Esophagus squamous epithelium (tissue), 5 donors: ENCODE results near the gene FOXK2. TPM values are rescaled to one million over a fixed set of nuclear protein-coding genes. Genes with fewer than 3 reads are reported as not detected.
"Not testable (repeated sequence)": the region's sequence is repeated elsewhere in the genome, so short reads cannot be mapped to it uniquely, and the experiment has no call there.

Source experiments
- DNase-seq: peaks from one replicate; lab custom pipeline; 2025; lab: John Stamatoyannopoulos, UW
- H3K27ac ChIP-seq, 4 donors: fragments of 200-600 bp; sonication (generic); one replicate each; pipeline ENCODE4 v1.5.1; 2016 to 2019; ENCODE audit warnings: mild to moderate bottlenecking in 1 of 4
- H3K27me3 ChIP-seq, 4 donors: fragments of 200-600 bp; sonication (generic); 1 replicate in 3 of 4; 2 replicates in 1 of 4; pipeline versions ENCODE4 v1.5.1 to v1.6.0; 2017 to 2021; ENCODE audit warnings: antibody characterized with exemption in 1 of 4
- H3K36me3 ChIP-seq, 3 donors: fragments of 200-600 bp; sonication (generic); one replicate each; pipeline ENCODE4 v1.5.1; 2016 to 2019
- H3K4me1 ChIP-seq, 3 donors: fragments of 200-600 bp; sonication (generic); one replicate each; pipeline ENCODE4 v1.5.1; 2017 to 2019
- H3K4me3 ChIP-seq, 4 donors: fragments of 200-600 bp; sonication (generic); 1 replicate in 3 of 4; 2 replicates in 1 of 4; pipeline ENCODE4 v1.5.1; 2016 to 2019; ENCODE audit warnings: mild to moderate bottlenecking in 2 of 4, moderate library complexity in 1 of 4
- H3K9me3 ChIP-seq, 3 donors: fragments of 200-600 bp; sonication (generic); one replicate each; pipeline ENCODE4 v1.5.1; 2016 to 2019
- CTCF ChIP-seq, 6 experiments: fragments of 450-650 bp in 4 of 6; fragments of 200-600 bp in 2 of 6; sonication (generic) in 2 of 6; IDR thresholded peaks; one replicate each; pipeline ENCODE4 v1.5.1; 2016 to 2019; ENCODE audit warnings: antibody characterized with exemption in 6 of 6, mild to moderate bottlenecking in 4 of 6, moderate library complexity in 4 of 6
- POLR2A ChIP-seq, 4 donors: fragments of 450-650 bp; IDR thresholded peaks; one replicate each; pipeline ENCODE4 v1.6.1; 2017; ENCODE audit warnings: antibody characterized with exemption in 4 of 4, mild to moderate bottlenecking in 4 of 4, moderate library complexity in 3 of 4
- WGBS, 2 donors: methylation state at CpG; one replicate each; pipeline ENCODE4 v1.1.5; 2018; 5-methylcytosine and 5-hydroxymethylcytosine counted together
- intact Hi-C: fragments of 100-400 bp; cut with DNase I; formaldehyde crosslinking; loops from one replicate; pipeline ENCODE4 v1.15.0; 2022
- total RNA-seq, 4 donors: library from RNA; depleted of rRNA; stranded (reverse); fragments of >200 nt; gene quantifications; one replicate each; pipeline ENCODE4 v1.1.0, GENCODE V29; 2016
- donor health status: DM: yes; HTN: yes; CAD: no.

The FOXK2 gene
- total RNA-seq, 4 donors from 2014 or later, result 26.3 to 38.2 (median 34.5) TPM

GRCh38 chr17:82560802-82561428 is 41.4 kb downstream of the FOXK2 start:
- H3K4me3 ChIP-seq, result no peak overlapping the region
- H3K4me1 ChIP-seq, result peaks cover 0 to 50% (median 9%) of the 10 kb centered on the region in 3 donors
- H3K9me3 ChIP-seq, result no peaks in the 10 kb centered on the region
- intact Hi-C loops, result no loop called here
- no peaks in the 10 kb centered on the region for H3K27me3 ChIP-seq
- no peak overlapping the region for H3K27ac ChIP-seq
- DNase-seq, result no peak
- peaks cover 0 to 36% (median 0%) of the 10 kb centered on the region in 3 donors for H3K36me3 ChIP-seq
- WGBS, 2 donors, result 79 to 95% methylated on average over 5 to 6 of the region's 9 CpGs
- no peak for TF ChIP-seq POLR2A (IDR thresholded peaks at IDR 0.05)

- H3K9me3 ChIP-seq, result no peaks in the 10 kb centered on the region
- DNase-seq, result no peak
- TF ChIP-seq CTCF (IDR thresholded peaks at IDR 0.05) (no peak), POLR2A (IDR thresholded peaks at IDR 0.05) (no peak)
- H3K4me1 ChIP-seq, result peaks cover 0 to 50% (median 9%) of the 10 kb centered on the region in 3 donors
- H3K27ac ChIP-seq, result no peak overlapping the region
- intact Hi-C loops, result no loop called here
- peaks cover 0 to 43% (median 6%) of the 10 kb centered on the region in 3 donors for H3K36me3 ChIP-seq
- 91 to 93% methylated on average over 6 to 24 of the region's 31 CpGs for WGBS, 2 donors
- no peaks in the 10 kb centered on the region for H3K27me3 ChIP-seq
- H3K4me3 ChIP-seq, result no peak overlapping the region
Measured at GRCh38 chr17:82561429-82562035, 42.0 kb downstream of the FOXK2 start.

GRCh38 chr17:82562718-82563220 is 43.2 kb downstream of the FOXK2 start:
- H3K27ac ChIP-seq, H3K9me3 ChIP-seq, intact Hi-C loops, DNase-seq, H3K4me3 ChIP-seq, H3K27me3 ChIP-seq: not testable (repeated sequence)
- WGBS, 2 donors, result 78 to 87% methylated on average over 7 of the region's 7 CpGs
- H3K4me1 ChIP-seq, result peaks cover 0 to 50% (median 9%) of the 10 kb centered on the region in 3 donors
- H3K36me3 ChIP-seq, result peaks cover 0 to 54% (median 7%) of the 10 kb centered on the region in 3 donors

- no peak for DNase-seq
- Histone ChIP-seq H3K4me1 (peaks cover 0 to 54% (median 9%) of the 10 kb centered on the region in 3 donors), H3K36me3 (peaks cover 2 to 54% (median 7%) of the 10 kb centered on the region in 3 donors), H3K27me3 (no peaks in the 10 kb centered on the region), H3K27ac (no peak overlapping the region), H3K4me3 (no peak overlapping the region), H3K9me3 (no peaks in the 10 kb centered on the region)
- TF ChIP-seq POLR2A (IDR thresholded peaks at IDR 0.05) (no peak), CTCF (IDR thresholded peaks at IDR 0.05) (no peak)
- WGBS, 2 donors, result 90% methylated on average over 9 of the region's 9 CpGs; no CpG with 5 or more reads in 1 of the 2 donors
- intact Hi-C loops, result no loop called here
Measured at GRCh38 chr17:82563318-82563717, 43.8 kb downstream of the FOXK2 start.

- WGBS, 2 donors, result 77 to 91% methylated on average over 4 of the region's 4 CpGs
- H3K4me3 ChIP-seq, H3K9me3 ChIP-seq, H3K27ac ChIP-seq, DNase-seq, H3K27me3 ChIP-seq, intact Hi-C loops: not testable (repeated sequence)
- Histone ChIP-seq H3K4me1 (peaks cover 0 to 55% (median 9%) of the 10 kb centered on the region in 3 donors), H3K36me3 (peaks cover 4 to 56% (median 7%) of the 10 kb centered on the region in 3 donors)
Measured at GRCh38 chr17:82563745-82564144, 44.2 kb downstream of the FOXK2 start.

GRCh38 chr17:82564241-82564640 is 44.7 kb downstream of the FOXK2 start:
- H3K36me3 ChIP-seq, result peaks cover 4 to 61% (median 7%) of the 10 kb centered on the region in 3 donors
- H3K9me3 ChIP-seq, result no peaks in the 10 kb centered on the region
- peaks cover 0 to 52% (median 8%) of the 10 kb centered on the region in 3 donors for H3K4me1 ChIP-seq
- intact Hi-C loops, result no loop called here
- no peak for DNase-seq
- no peak overlapping the region for H3K4me3 ChIP-seq
- no peak for TF ChIP-seq CTCF (IDR thresholded peaks at IDR 0.05)
- no peak for TF ChIP-seq POLR2A (IDR thresholded peaks at IDR 0.05)
- no peak overlapping the region for H3K27ac ChIP-seq
- no peaks in the 10 kb centered on the region for H3K27me3 ChIP-seq
- WGBS, 2 donors, result 79 to 89% methylated on average over 5 of the region's 5 CpGs
